ENCODE data around the gene TRIM8.

DNA sequence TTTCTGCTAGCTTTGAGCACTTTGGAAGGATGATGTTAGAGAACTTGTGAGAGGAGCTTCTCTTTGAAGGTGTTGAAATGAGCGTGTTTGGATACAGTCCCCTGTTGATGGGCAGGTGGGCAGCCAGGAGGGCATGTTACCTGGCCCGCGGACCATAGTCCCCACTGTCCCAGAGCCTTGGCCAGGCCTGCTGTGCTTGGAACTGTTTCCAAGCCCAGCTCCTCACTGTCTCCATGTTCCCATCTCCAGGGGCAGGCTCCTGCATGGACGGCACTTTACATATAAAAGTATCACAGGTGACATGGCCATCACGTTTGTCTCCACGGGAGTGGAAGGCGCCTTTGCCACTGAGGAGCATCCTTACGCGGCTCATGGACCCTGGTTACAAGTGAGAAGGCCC, 27.2 kb upstream of the TRIM8 start:
- TF ChIP-seq CTCF (IDR thresholded peaks at IDR 0.05) = no peak
- TF ChIP-seq POLR2A (IDR thresholded peaks at IDR 0.05) = no peak
- no peak for TF ChIP-seq POLR2AphosphoS5 (IDR thresholded peaks at IDR 0.05; ENCODE audit: insufficient read depth in 1 of 2, low read depth in 1 of 2)

All from vagina (tissue), 2 donors.